K562 (cell line): ENCODE results near the gene OXT. TPM values are rescaled to one million over a fixed set of nuclear protein-coding genes. Genes with fewer than 3 reads are reported as not detected.
A peak's percentile ranks its signal among the peaks of the same experiment; 100 is the strongest.

Experiments used
- BCL6 ChIP-seq: fragments of 250-450 bp; sonication (Bioruptor Pico); IDR thresholded peaks from 2 replicates; pipeline ENCODE4 v1.4.0; 2020
- COPS2 ChIP-seq: fragments of 450-650 bp; conservative IDR thresholded peaks from 2 replicates; pipeline ENCODE4 v1.6.1; 2016; ENCODE audit warnings: mild to moderate bottlenecking, moderate library complexity
- ELK3 ChIP-seq: fragments of 450-650 bp; formaldehyde crosslinking; IDR thresholded peaks from 2 replicates; pipeline ENCODE4 v1.4.0; 2020; ENCODE audit warnings: mild to moderate bottlenecking
- EP300 ChIP-seq: IDR thresholded peaks from 2 replicates; pipeline ENCODE4 v1.6.1; 2012; ENCODE audit warnings: low read length, improper control_type of control experiment
- EWSR1 ChIP-seq: fragments of 450-650 bp; IDR thresholded peaks from 2 replicates; pipeline ENCODE4 v1.6.1; 2018; ENCODE audit warnings: borderline replicate concordance, mild to moderate bottlenecking, low read depth, moderate library complexity; ENCODE audit not compliant: partially characterized antibody
- FOXA3 ChIP-seq, 2 experiments: fragments of 450-650 bp in 1 of 2; sonication (generic) in 1 of 2; formaldehyde crosslinking; IDR thresholded peaks in 1 of 2; conservative IDR thresholded peaks in 1 of 2; 2 replicates each; pipeline versions ENCODE4 v1.4.0 to v1.8.0; 2020 to 2022; ENCODE audit warnings: mild to moderate bottlenecking in 2 of 2, missing genetic modification reagents in 1 of 2
- FOXO4 ChIP-seq: fragments of 450-650 bp; formaldehyde crosslinking; IDR thresholded peaks from 2 replicates; pipeline ENCODE4 v1.4.0; 2020; ENCODE audit warnings: mild to moderate bottlenecking, moderate library complexity
- HDAC1 ChIP-seq, 2 experiments: fragments of 450-650 bp; IDR thresholded peaks; 2 replicates each; pipeline ENCODE4 v1.6.1; 2016 to 2017; ENCODE audit warnings: inconsistent platforms in 1 of 2, mild to moderate bottlenecking in 1 of 2, moderate library complexity in 1 of 2
- ILK ChIP-seq: fragments of 450-650 bp; IDR thresholded peaks from 2 replicates; pipeline ENCODE4 v1.6.1; 2016; ENCODE audit warnings: missing genetic modification characterization, low read depth, mild to moderate bottlenecking, missing compliant biosample characterization, moderate library complexity, borderline replicate concordance
- LEF1 ChIP-seq: fragments of 450-650 bp; IDR thresholded peaks from 2 replicates; pipeline ENCODE4 v1.6.1; 2016; ENCODE audit warnings: mild to moderate bottlenecking
- MEF2D ChIP-seq: conservative IDR thresholded peaks from 2 replicates; pipeline ENCODE4 v1.6.1; 2016; ENCODE audit warnings: low read depth, missing genetic modification characterization, missing compliant biosample characterization
- MTA3 ChIP-seq: fragments of 450-650 bp; formaldehyde crosslinking; IDR thresholded peaks from 2 replicates; pipeline ENCODE4 v1.6.1; 2017; ENCODE audit warnings: mild to moderate bottlenecking, borderline replicate concordance
- MTF1 ChIP-seq: fragments of 250-450 bp; sonication (Bioruptor Pico); IDR thresholded peaks from 2 replicates; pipeline ENCODE4 v1.9.0; 2021; ENCODE audit warnings: moderate library complexity, mild to moderate bottlenecking, inconsistent platforms, borderline replicate concordance
- NFE2 ChIP-seq: IDR thresholded peaks from 2 replicates; pipeline ENCODE4 v1.6.1; 2014; ENCODE audit warnings: antibody characterized with exemption, low read depth
- PCBP2 ChIP-seq: fragments of 200-400 bp; formaldehyde crosslinking; IDR thresholded peaks from 2 replicates; pipeline ENCODE4 v1.6.1; 2018; ENCODE audit warnings: low read length, low read depth, mild to moderate bottlenecking, moderate library complexity; ENCODE audit not compliant: poor library complexity, severe bottlenecking
- PHF8 ChIP-seq: fragments of 200-600 bp; sonication (generic); IDR thresholded peaks from 2 replicates; pipeline ENCODE4 v1.6.1; 2012; ENCODE audit warnings: mixed run types, mild to moderate bottlenecking, inconsistent platforms, low read length, moderate library complexity, borderline replicate concordance
- PTRF ChIP-seq: fragments of 450-650 bp; IDR thresholded peaks from 2 replicates; pipeline ENCODE4 v1.6.1; 2016; ENCODE audit warnings: mild to moderate bottlenecking, missing genetic modification characterization, missing compliant biosample characterization
- RBM14 ChIP-seq: fragments of 200-400 bp; formaldehyde crosslinking; IDR thresholded peaks from 2 replicates; pipeline ENCODE4 v1.6.1; 2018; ENCODE audit warnings: low read depth, mild to moderate bottlenecking, low read length, moderate library complexity, borderline replicate concordance; ENCODE audit not compliant: insufficient read depth
- RFX1 ChIP-seq: fragments of 450-650 bp; IDR thresholded peaks from 2 replicates; pipeline ENCODE4 v1.6.1; 2016; ENCODE audit warnings: mild to moderate bottlenecking, moderate library complexity
- SRSF7 ChIP-seq: fragments of 200-400 bp; formaldehyde crosslinking; optimal IDR thresholded peaks from 2 replicates; pipeline ENCODE3; 2017; ENCODE audit warnings: mild to moderate bottlenecking, low read depth, low read length
- TAF9B ChIP-seq: fragments of 450-650 bp; IDR thresholded peaks from 2 replicates; pipeline ENCODE4 v1.6.1; 2018; ENCODE audit warnings: mild to moderate bottlenecking; ENCODE audit not compliant: partially characterized antibody
- TBP ChIP-seq: optimal IDR thresholded peaks from 2 replicates; pipeline ENCODE3; 2011; ENCODE audit warnings: low read depth, low read length, improper control_type of control experiment
- USF1 ChIP-seq: sonication (generic); formaldehyde crosslinking; IDR thresholded peaks from 2 replicates; pipeline ENCODE4 v1.9.0; 2022; ENCODE audit warnings: mild to moderate bottlenecking, missing genetic modification reagents
- polyA plus RNA-seq, 8 experiments: library from polyadenylated mRNA; depleted of rRNA in 4 of 8; stranded (reverse) in 5 of 8; unstranded in 3 of 8; fragments of >200 nt; fragmentation: Nextera tagmentation in 2 of 8; fragmentation: Illumina TruSeq in 1 of 8; extraction: Ambion mirVana in 2 of 8; extraction: Trizol in 1 of 8; gene quantifications; 2 replicates each; pipeline versions ENCODE4 v1.2.1 to v1.2.3, GENCODE V29; 2011 to 2014; ENCODE audit warnings: inconsistent platforms in 1 of 8, missing spikeins in 1 of 8
- total RNA-seq, 7 experiments: library from RNA; depleted of rRNA in 6 of 7; stranded (reverse); fragments of >200 nt in 6 of 7; fragmentation: Illumina TruSeq in 2 of 7; extraction: Trizol in 2 of 7; gene quantifications; 2 replicates each; pipeline versions ENCODE4 v1.2.1 to v1.2.3, GENCODE V29; 2011 to 2021; ENCODE audit warnings: low replicate concordance in 1 of 7
- TF ChIP-seq, protein P1 (sequence below): sonication (generic); formaldehyde crosslinking; IDR thresholded peaks from 2 replicates; pipeline ENCODE4 v1.8.1; 2023; ENCODE audit warnings: mild to moderate bottlenecking, missing genetic modification reagents

The OXT gene
- total and polyA plus RNA-seq, 9 of the 15 experiments (the other 6 are each of a cell fraction or from before 2014, with no cell fraction given) = not detected

DNA sequence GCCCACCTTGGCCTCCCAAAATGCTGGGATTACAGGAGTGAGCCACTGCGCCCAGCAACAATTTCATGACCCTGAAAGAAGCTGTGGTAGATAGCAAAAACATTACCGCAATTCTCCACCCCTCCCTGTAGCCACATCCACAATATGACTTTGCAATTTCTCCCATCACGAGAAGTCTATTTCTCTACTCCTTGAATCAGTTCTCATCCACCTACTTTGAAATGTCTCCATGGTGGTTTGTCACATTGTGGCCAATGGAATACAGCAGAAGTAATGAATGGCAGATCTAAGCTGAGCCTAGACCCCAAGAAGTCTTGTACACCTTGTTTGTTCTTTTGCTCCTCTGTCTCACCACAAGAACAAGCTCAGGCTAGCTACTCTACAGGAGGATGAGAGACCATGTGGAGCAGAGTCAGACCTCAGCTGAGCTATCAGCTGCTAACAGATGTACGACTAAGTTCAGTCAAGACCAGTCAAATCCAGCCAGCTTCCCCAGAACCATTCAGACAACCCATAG, 6.3 kb downstream of the OXT start (continued):
- no peak for TF ChIP-seq ELK3 (CRISPR knock-in tag)
- TF ChIP-seq COPS2 = no peak
- peak; percentile 50; the same call in 1 of the 2 replicates for TF ChIP-seq EP300
- 0 out of 2 replicates have a peak, but pooled peaks have one; percentile 19 for TF ChIP-seq PHF8
- peak in 1 of 2 experiments; percentile 78; a peak in 2 of 4 replicates for TF ChIP-seq HDAC1 (IDR thresholded peaks at IDR 0.05)
- TF ChIP-seq SRSF7 = no peak
- peak; percentile 94 for TF ChIP-seq TAF9B
- TF ChIP-seq FOXO4 (CRISPR knock-in tag) = no peak
- no peak for TF ChIP-seq EWSR1
- TF ChIP-seq PTRF (tag) = no peak
- no peak for TF ChIP-seq BCL6 (CRISPR knock-in tag)
- TF ChIP-seq PCBP2 = no peak
- TF ChIP-seq ILK = no peak
- TF ChIP-seq USF1 (CRISPR knock-in tag) = peak; percentile 69
- TF ChIP-seq MTF1 = no peak
- peak; percentile 54; the same call in 1 of the 2 replicates for TF ChIP-seq MTA3
- no peak for TF ChIP-seq RBM14
- TF ChIP-seq RFX1 = no peak
- TF ChIP-seq, protein P1, sequence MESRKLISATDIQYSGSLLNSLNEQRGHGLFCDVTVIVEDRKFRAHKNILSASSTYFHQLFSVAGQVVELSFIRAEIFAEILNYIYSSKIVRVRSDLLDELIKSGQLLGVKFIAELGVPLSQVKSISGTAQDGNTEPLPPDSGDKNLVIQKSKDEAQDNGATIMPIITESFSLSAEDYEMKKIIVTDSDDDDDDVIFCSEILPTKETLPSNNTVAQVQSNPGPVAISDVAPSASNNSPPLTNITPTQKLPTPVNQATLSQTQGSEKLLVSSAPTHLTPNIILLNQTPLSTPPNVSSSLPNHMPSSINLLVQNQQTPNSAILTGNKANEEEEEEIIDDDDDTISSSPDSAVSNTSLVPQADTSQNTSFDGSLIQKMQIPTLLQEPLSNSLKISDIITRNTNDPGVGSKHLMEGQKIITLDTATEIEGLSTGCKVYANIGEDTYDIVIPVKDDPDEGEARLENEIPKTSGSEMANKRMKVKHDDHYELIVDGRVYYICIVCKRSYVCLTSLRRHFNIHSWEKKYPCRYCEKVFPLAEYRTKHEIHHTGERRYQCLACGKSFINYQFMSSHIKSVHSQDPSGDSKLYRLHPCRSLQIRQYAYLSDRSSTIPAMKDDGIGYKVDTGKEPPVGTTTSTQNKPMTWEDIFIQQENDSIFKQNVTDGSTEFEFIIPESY (CRISPR knock-in tag) = 0 out of 2 replicates have a peak, but pooled peaks have one; percentile 18
- peak; percentile 88 for TF ChIP-seq NFE2
- TF ChIP-seq TBP = no peak
- TF ChIP-seq LEF1 = peak; percentile 84
- TF ChIP-seq FOXA3 (CRISPR knock-in tag; conservative IDR thresholded peaks at IDR 0.05 in 1 of 2, IDR thresholded peaks at IDR 0.05 in 1 of 2) = no peak
- TF ChIP-seq MEF2D = no peak
